ENCODE measurements around the gene ADGRV1.

DNA sequence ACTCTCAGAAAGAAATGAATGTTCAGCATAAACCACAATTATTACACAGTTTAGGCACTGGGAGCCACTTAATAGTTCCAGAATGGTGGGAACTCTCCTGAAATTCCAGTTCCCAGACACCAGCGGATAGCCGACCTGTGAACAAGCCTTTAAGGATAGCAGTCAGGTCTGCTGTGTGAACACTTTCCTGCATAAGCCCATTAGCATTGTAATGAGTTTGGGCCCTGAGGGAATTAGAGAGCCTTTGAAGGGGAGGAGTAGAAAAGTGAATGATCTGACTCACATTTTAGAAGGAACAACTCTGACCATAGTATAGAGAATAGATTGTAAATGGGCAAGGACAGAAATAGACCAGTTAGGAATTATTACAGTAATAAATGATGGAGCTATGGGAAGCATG lies 189.1 kb downstream of the ADGRV1 start:
- TF ChIP-seq, protein P1, sequence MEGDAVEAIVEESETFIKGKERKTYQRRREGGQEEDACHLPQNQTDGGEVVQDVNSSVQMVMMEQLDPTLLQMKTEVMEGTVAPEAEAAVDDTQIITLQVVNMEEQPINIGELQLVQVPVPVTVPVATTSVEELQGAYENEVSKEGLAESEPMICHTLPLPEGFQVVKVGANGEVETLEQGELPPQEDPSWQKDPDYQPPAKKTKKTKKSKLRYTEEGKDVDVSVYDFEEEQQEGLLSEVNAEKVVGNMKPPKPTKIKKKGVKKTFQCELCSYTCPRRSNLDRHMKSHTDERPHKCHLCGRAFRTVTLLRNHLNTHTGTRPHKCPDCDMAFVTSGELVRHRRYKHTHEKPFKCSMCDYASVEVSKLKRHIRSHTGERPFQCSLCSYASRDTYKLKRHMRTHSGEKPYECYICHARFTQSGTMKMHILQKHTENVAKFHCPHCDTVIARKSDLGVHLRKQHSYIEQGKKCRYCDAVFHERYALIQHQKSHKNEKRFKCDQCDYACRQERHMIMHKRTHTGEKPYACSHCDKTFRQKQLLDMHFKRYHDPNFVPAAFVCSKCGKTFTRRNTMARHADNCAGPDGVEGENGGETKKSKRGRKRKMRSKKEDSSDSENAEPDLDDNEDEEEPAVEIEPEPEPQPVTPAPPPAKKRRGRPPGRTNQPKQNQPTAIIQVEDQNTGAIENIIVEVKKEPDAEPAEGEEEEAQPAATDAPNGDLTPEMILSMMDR (IDR thresholded peaks at IDR 0.05) = no peak
- no peak for TF ChIP-seq POLR2A (IDR thresholded peaks at IDR 0.05)

All from thyroid gland (tissue), 4 donors.